Measurements from ENCODE around the gene PTPRN2.

GRCh38 chr7:157603005-157603404, 984.6 kb downstream of the PTPRN2 start:
- TF ChIP-seq HCFC1 (IDR thresholded peaks at IDR 0.05; ENCODE audit: low read depth, low read length) (no peak), HNF4A (CRISPR knock-in tag; IDR thresholded peaks at IDR 0.05) (no peak)
